Heart left ventricle (tissue), 13 donors: ENCODE results near the gene BBS5.

Experiments used
- POLR2A ChIP-seq, 2 donors: fragments of 450-650 bp; IDR thresholded peaks; one replicate each; pipeline ENCODE4 v1.6.1; 2017; ENCODE audit warnings: antibody characterized with exemption in 2 of 2, mild to moderate bottlenecking in 2 of 2, moderate library complexity in 2 of 2
- TF ChIP-seq, protein P1 (sequence below), 12 donors: fragments of 200-600 bp; sonication (generic) in 4 of 12; IDR thresholded peaks; one replicate each; pipeline versions ENCODE4 v1.5.0 to v1.8.0; 2018 to 2022; ENCODE audit warnings: antibody characterized with exemption in 12 of 12, mild to moderate bottlenecking in 5 of 12
- donor health status: ischemic (EF 13 %, LVEDD 7.1; RV severe dilation, severe dysfunction).
- donor health status: DM: no; HTN: yes; CAD: no.
- donor health status: DM: no; HTN: no; CAD: no.
- donor health status: ischemic (EF 25% LVEDD 6.9; RV normal size, moderate dysfunction).
- donor health status: ischemic (EF 25% LVEDD 5.7; RV mildly dilated, moderate dysfunction).
- donor health status: ischemic (EF 35%, LVEDD 5.7; RV mildly dilated, moderate dysfunction).
- donor health status: nonischemic (EF 11% LVEDD 7.7; RV severe dilation, severe dysfunction).
- donor health status: DM: yes; HTN: yes; CAD: no.
- donor health status: PGD.
- donor health status: ischemic (EF 29% LVEDD 5.4; RV normal size, mild dysfunction).
- donor health status: nonischemic (EF 23%, LVEDD 6.1; RV moderate dilation, normal function).

DNA sequence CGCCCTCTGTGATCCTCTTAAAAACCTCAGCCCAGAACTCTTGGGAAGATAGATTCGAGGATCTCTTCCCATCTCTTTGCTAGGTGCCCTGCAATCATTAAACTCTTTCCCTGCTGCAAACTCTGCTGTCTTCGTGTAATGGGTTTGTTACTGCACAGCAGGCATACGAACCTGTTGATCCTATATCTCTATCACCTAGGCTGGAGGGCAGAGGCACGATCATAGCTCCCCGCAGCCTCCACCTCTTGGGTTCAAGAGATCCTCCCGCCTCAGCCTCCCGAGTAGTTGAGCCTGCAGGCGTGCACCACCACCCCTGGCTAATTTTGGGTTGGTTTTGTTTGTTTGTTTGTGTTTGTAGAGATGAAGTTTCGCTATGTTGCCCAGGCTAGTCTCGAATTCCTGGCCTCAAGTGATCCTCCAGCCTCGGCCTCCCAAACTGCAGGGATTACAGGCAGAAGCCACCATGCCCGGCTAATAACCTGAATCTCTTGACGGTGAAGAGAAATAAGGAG lies 493 bp upstream of the BBS5 start:
- TF ChIP-seq, protein P1, sequence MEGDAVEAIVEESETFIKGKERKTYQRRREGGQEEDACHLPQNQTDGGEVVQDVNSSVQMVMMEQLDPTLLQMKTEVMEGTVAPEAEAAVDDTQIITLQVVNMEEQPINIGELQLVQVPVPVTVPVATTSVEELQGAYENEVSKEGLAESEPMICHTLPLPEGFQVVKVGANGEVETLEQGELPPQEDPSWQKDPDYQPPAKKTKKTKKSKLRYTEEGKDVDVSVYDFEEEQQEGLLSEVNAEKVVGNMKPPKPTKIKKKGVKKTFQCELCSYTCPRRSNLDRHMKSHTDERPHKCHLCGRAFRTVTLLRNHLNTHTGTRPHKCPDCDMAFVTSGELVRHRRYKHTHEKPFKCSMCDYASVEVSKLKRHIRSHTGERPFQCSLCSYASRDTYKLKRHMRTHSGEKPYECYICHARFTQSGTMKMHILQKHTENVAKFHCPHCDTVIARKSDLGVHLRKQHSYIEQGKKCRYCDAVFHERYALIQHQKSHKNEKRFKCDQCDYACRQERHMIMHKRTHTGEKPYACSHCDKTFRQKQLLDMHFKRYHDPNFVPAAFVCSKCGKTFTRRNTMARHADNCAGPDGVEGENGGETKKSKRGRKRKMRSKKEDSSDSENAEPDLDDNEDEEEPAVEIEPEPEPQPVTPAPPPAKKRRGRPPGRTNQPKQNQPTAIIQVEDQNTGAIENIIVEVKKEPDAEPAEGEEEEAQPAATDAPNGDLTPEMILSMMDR (IDR thresholded peaks at IDR 0.05) = no peak
- no peak for TF ChIP-seq POLR2A (IDR thresholded peaks at IDR 0.05)
